Endothelial cell of coronary artery (primary cell): Measurements from ENCODE around the gene ZNF808. TPM values are rescaled to one million over a fixed set of nuclear protein-coding genes. Genes with fewer than 3 reads are reported as not detected.

Experiments
- total RNA-seq: library from RNA; depleted of rRNA; stranded (reverse); fragments of >200 nt; gene quantifications from 2 replicates; pipeline ENCODE4 v1.2.3, GENCODE V29; 2014

The ZNF808 gene
- 11.9 and 21.7 TPM in 2 replicates for total RNA-seq

DNA sequence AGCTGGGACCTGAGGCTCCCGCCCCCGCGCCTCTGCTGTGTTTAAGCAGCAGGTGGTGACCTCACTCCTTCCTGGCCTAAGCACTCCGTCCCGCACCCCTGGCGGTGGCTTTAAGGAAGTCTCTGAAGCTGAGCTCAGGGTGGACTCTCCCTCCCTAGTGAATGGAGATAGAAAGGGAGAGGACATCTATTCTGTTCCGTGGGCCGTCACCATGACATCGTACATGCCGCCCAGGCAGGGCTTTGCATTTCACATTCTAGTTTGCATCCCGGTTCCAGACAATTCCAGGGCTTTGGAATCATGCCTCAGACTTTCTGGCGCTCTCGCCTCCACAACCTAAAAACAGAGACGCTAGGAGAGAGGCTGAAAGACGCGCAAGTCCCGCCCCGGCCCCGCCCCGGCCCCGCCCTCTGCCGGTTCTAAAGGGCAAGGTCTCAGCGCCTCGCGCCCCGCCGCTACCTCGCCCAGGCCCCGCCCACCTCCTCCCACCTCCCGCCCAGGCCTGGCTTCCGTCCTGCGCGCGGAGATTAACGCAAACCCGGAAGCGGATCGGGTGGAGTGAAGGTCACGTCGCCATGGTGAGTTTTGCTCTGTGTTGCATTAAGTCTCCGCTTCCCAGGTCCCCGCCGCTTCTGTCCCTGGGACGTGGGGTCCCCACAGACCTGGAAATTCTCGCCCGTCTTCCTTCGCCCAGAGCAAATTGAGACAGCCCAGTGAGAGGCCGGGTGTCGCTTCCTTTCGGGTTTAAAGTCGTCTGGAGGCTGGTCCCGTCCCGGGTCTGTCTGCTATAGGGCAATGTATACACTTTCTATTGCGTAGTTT, at the start of gene ZNF808:
ZNF808 (plus strand) TSS at position 535 of the 822 bp plus-strand sequence. CDS start 15,617 bp downstream, outside the sequence.

DNA sequence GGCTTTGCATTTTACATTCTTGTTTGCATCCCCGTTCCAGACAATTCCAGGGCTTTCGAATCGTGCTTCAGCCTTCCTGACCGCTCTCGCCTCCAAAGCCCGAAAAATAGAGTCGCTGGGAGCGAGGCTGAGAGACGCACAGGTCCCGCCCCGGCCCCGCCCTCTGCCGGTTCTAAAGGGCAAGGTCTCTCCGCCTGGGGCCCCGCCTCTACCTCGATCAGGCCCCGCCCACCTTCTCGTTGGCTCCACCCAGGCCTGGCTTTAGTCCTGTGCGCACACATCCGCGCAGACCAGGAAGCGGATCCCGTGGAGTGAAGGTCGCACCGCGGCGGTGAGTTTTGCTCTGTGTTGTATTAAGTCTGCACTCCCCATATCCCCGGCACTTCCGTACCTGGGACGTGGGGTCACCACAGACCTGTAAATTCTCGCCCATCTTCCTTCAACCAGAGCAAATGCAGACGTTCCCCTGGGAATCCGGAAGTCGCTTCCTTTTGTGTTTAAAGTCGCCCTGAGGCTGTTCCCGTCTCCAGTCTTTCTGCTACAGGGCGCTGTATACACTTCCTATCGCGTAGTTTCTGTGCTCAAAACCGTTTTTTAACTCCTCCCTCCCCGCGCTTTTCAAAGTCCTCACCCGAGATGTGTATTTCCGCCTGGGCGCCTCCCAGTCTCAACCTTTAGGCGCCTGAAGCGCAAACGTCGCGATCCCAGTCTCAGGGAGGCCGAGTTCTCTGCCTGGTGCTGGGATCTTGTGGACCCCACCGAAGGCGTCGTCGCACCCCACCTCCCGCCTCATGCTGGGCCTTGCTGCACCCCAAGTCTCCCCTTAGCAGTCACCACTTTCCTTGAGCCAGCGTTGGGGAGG, 42.8 kb downstream of the ZNF808 start, which contains the start of gene ZNF701:
ZNF701 (plus strand) TSS at position 288 of the 862 bp plus-strand sequence. CDS start 3,861 bp downstream, outside the sequence.

Other genes starting within 250 kb of the ZNF808 start
- 2.6 and 5.1 TPM in 2 replicates for gene ZNF480, start 230.5 kb upstream of the ZNF808 start, total RNA-seq
- 1.4 and 2.1 TPM in 2 replicates for gene ZNF610, start 191.4 kb upstream of the ZNF808 start, total RNA-seq
- 11.4 and 22.9 TPM in 2 replicates for gene ZNF880, start 157.7 kb upstream of the ZNF808 start, total RNA-seq
- 7.8 and 13.8 TPM in 2 replicates for gene ZNF528, start 129.8 kb upstream of the ZNF808 start, total RNA-seq
- gene ZNF534, start 98.5 kb upstream of the ZNF808 start, total RNA-seq, result not detected in 2 replicates
- gene ZNF578, start 74.1 kb upstream of the ZNF808 start, total RNA-seq, result 0.72 and 1.8 TPM in 2 replicates
- 8.5 and 14.0 TPM in 2 replicates for gene ZNF701, start 42.6 kb downstream of the ZNF808 start, total RNA-seq
- gene ZNF83, start 110.7 kb downstream of the ZNF808 start, total RNA-seq, result 27.3 and 54.5 TPM in 2 replicates
- gene ZNF611, start 207.4 kb downstream of the ZNF808 start, total RNA-seq, result 8.6 and 10.1 TPM in 2 replicates